Caco-2 (cell line): ENCODE data around the gene CST4. TPM values are rescaled to one million over a fixed set of nuclear protein-coding genes. Genes with fewer than 3 reads are reported as not detected.

ENCODE experiments used
- BruUV-seq: library from RNA; stranded (reverse); fragments of 400-500 nt; replicated peaks from 2 replicates; lab custom pipeline; 2021; lab: Mats Ljungman, UMichigan
- CTCF ChIA-PET: fragments of 300-600 bp; sonication (Branson Sonifier 250); formaldehyde crosslinking; loops from one replicate; lab custom pipeline; 2022; ENCODE audit warnings: antibody characterized with exemption; lab: Charles Lee
- POLR2A ChIA-PET: fragments of 300-600 bp; sonication (Branson Sonifier 250); formaldehyde crosslinking; loops from one replicate; lab custom pipeline; 2022; ENCODE audit warnings: antibody characterized with exemption; lab: Charles Lee
- DNase-seq, 2 experiments: peaks; one replicate each; pipeline versions ENCODE4 v3.0.0 to v3.0.0-alpha.2; 2020 to 2022
- H3K27me3 ChIP-seq: replicated peaks from 2 replicates; pipeline ENCODE4 v1.6.0; 2011; ENCODE audit warnings: low read length; ENCODE audit not compliant: control insufficient read depth, insufficient read depth
- H3K36me3 ChIP-seq: 2 replicates; pipeline ENCODE4 v1.5.1; 2011; ENCODE audit warnings: low read length; ENCODE audit not compliant: control insufficient read depth, insufficient read depth
- H3K4me1 ChIP-seq: fragments of 250-450 bp; sonication (Bioruptor Pico); 2 replicates; pipeline ENCODE4 v1.5.1; 2020; ENCODE audit warnings: mild to moderate bottlenecking
- H3K4me3 ChIP-seq: 2 replicates; pipeline ENCODE4 v1.5.1; 2011; ENCODE audit warnings: low read depth, mild to moderate bottlenecking, control low read depth, low read length
- H3K9me3 ChIP-seq: fragments of 250-450 bp; sonication (Bioruptor Pico); 2 replicates; pipeline ENCODE4 v1.5.1; 2020; ENCODE audit warnings: mild to moderate bottlenecking, moderate library complexity
- H3K27ac Mint-ChIP-seq: one replicate; pipeline ENCODE4 v1.8.0; 2022; ENCODE audit warnings: mixed read lengths; ENCODE audit not compliant: unreplicated experiment
- H3K27me3 Mint-ChIP-seq: one replicate; pipeline ENCODE4 v1.8.0; 2022; ENCODE audit warnings: mixed read lengths; ENCODE audit not compliant: insufficient read depth, unreplicated experiment
- H3K36me3 Mint-ChIP-seq: one replicate; pipeline ENCODE4 v1.8.0; 2022; ENCODE audit warnings: mild to moderate bottlenecking, mixed read lengths; ENCODE audit not compliant: insufficient read depth, unreplicated experiment
- H3K4me1 Mint-ChIP-seq: one replicate; pipeline ENCODE4 v1.8.0; 2022; ENCODE audit warnings: low read depth, mixed read lengths; ENCODE audit not compliant: unreplicated experiment
- H3K4me3 Mint-ChIP-seq: one replicate; pipeline ENCODE4 v1.8.0; 2022; ENCODE audit warnings: mild to moderate bottlenecking, moderate library complexity, mixed read lengths; ENCODE audit not compliant: unreplicated experiment
- H3K9me3 Mint-ChIP-seq: one replicate; pipeline ENCODE4 v1.8.0; 2022; ENCODE audit warnings: mixed read lengths; ENCODE audit not compliant: unreplicated experiment
- CTCF ChIP-seq, 2 experiments: fragments of 200-600 bp in 1 of 2; IDR thresholded peaks; 1 replicate in 1 of 2; 2 replicates in 1 of 2; pipeline versions ENCODE4 v1.5.1 to v1.8.0; 2011 to 2022; ENCODE audit warnings: antibody characterized with exemption in 1 of 2, control low read depth in 1 of 2, inconsistent platforms in 1 of 2, low read depth in 1 of 2, low read length in 1 of 2, mild to moderate bottlenecking in 1 of 2, moderate library complexity in 1 of 2; ENCODE audit not compliant: insufficient read depth in 1 of 2, severe bottlenecking in 1 of 2, unreplicated experiment in 1 of 2
- intact Hi-C: fragments of 100-400 bp; cut with micrococcal nuclease; formaldehyde crosslinking; loops from one replicate; pipeline ENCODE4 v1.10.0; 2022; ENCODE audit not compliant: unreplicated experiment
- total RNA-seq: library from RNA; stranded (reverse); gene quantifications from 2 replicates; pipeline ENCODE4 v1.2.3, GENCODE V29; 2022

CST4 gene
- total RNA-seq, 1 experiment from 2014 or later = 4.2 TPM

GRCh38 chr20:23669866-23670265 is 19.0 kb downstream of the CST4 start:
- H3K27me3 Mint-ChIP-seq = no peaks in the 10 kb centered on the region
- Histone ChIP-seq H3K36me3 (no peaks in the 10 kb centered on the region), H3K27me3 (no peaks in the 10 kb centered on the region), H3K4me1 (peaks cover 13% of the 10 kb centered on the region), H3K9me3 (no peaks in the 10 kb centered on the region), H3K4me3 (no peak overlapping the region)
- ChIA-PET POLR2A (no interaction called here), CTCF (no interaction called here)
- no peaks in the 10 kb centered on the region for H3K36me3 Mint-ChIP-seq
- TF ChIP-seq CTCF (IDR thresholded peaks at IDR 0.05; ENCODE audit: insufficient read depth in 1 of 2, low read depth in 1 of 2, low read length in 1 of 2, severe bottlenecking in 1 of 2, unreplicated experiment in 1 of 2) = no peak
- intact Hi-C loops = loop anchor here (2.0 to 10.0 kb wide), 4 partner anchors 25 to 267 kb away; partner anchors contain the start of gene CST1
- H3K4me3 Mint-ChIP-seq = no peak overlapping the region
- DNase-seq = no peak
- H3K27ac Mint-ChIP-seq = no peak overlapping the region
- H3K4me1 Mint-ChIP-seq = peaks cover 7% of the 10 kb centered on the region
- BruUV-seq = no TSS peak
- peaks cover 9% of the 10 kb centered on the region for H3K9me3 Mint-ChIP-seq

GRCh38 chr20:23669327-23669726 is 19.5 kb downstream of the CST4 start:
- no peak overlapping the region for H3K4me3 ChIP-seq
- Mint-ChIP-seq H3K4me3 (no peak overlapping the region), H3K4me1 (peaks cover 13% of the 10 kb centered on the region), H3K9me3 (peaks cover 9% of the 10 kb centered on the region), H3K36me3 (no peaks in the 10 kb centered on the region), H3K27me3 (no peaks in the 10 kb centered on the region), H3K27ac (no peak overlapping the region)
- ChIA-PET POLR2A (interaction anchor here (0.6 kb wide), 1 partner anchor 834 kb away, joined by 3 read pairs; no protein-coding TSS in a partner anchor), CTCF (interaction anchor here (0.6 to 1.7 kb wide), 9 partner anchors 20 to 1366 kb away, joined by 3 to 10 read pairs (median 4); partner anchors contain the start of genes CST3 and CST5)
- no peaks in the 10 kb centered on the region for H3K27me3 ChIP-seq
- no peaks in the 10 kb centered on the region for H3K9me3 ChIP-seq
- TF ChIP-seq CTCF (IDR thresholded peaks at IDR 0.05; ENCODE audit: insufficient read depth in 1 of 2, low read depth in 1 of 2, low read length in 1 of 2, severe bottlenecking in 1 of 2, unreplicated experiment in 1 of 2) = no peak
- no peak for DNase-seq
- intact Hi-C loops = loop anchor here (2.0 to 10.0 kb wide), 4 partner anchors 25 to 267 kb away; partner anchors contain the start of gene CST1
- H3K4me1 ChIP-seq = peaks cover 18% of the 10 kb centered on the region
- BruUV-seq = no TSS peak
- H3K36me3 ChIP-seq = no peaks in the 10 kb centered on the region

GRCh38 chr20:23668477-23668951 is 20.3 kb downstream of the CST4 start:
- peak; percentile 75 to 97 for TF ChIP-seq CTCF (IDR thresholded peaks at IDR 0.05; ENCODE audit: insufficient read depth in 1 of 2, low read depth in 1 of 2, low read length in 1 of 2, severe bottlenecking in 1 of 2, unreplicated experiment in 1 of 2)
- ChIA-PET CTCF (interaction anchor here (0.6 to 1.7 kb wide), 13 partner anchors 24 to 1365 kb away, joined by 3 to 10 read pairs (median 4); partner anchors contain the start of genes CST3 and CST5), POLR2A (interaction anchor here (0.6 kb wide), 2 partner anchors 25 to 833 kb away, joined by 3 read pairs; no protein-coding TSS in a partner anchor)
- intact Hi-C loops = loop anchor here (1.0 to 10.0 kb wide), 7 partner anchors 26 to 268 kb away; partner anchors contain the start of gene CST1
- Histone ChIP-seq H3K4me1 (peaks cover 20% of the 10 kb centered on the region), H3K9me3 (no peaks in the 10 kb centered on the region), H3K27me3 (no peaks in the 10 kb centered on the region), H3K36me3 (no peaks in the 10 kb centered on the region), H3K4me3 (no peak overlapping the region)
- Mint-ChIP-seq H3K4me1 (peaks cover 16% of the 10 kb centered on the region), H3K9me3 (peaks cover 6% of the 10 kb centered on the region), H3K27ac (no peak overlapping the region), H3K4me3 (no peak overlapping the region), H3K27me3 (no peaks in the 10 kb centered on the region), H3K36me3 (no peaks in the 10 kb centered on the region)
- DNase-seq = peak; percentile 84 to 87
- BruUV-seq = no TSS peak
